HG03280 (cell line): ENCODE results near the gene MLANA.
"Not testable (repeated sequence)": the region's sequence is repeated elsewhere in the genome, so short reads cannot be mapped to it uniquely, and the experiment has no call there.

Experiments used
- ATAC-seq: cut with Tn5 transposase; IDR thresholded peaks from one replicate; pipeline ENCODE4 v1.9.1; 2021; ENCODE audit warnings: mild to moderate bottlenecking, moderate library complexity; ENCODE audit not compliant: unreplicated experiment

Gene MLANA

GRCh38 chr9:5869315-5870019 lies 21.2 kb upstream of the MLANA start:
- ATAC-seq: no peak

GRCh38 chr9:5870020-5870339 lies 20.7 kb upstream of the MLANA start:
- ATAC-seq: no peak

GRCh38 chr9:5870691-5871090 lies 20.0 kb upstream of the MLANA start:
- no peak for ATAC-seq

- no peak for ATAC-seq
Observed at GRCh38 chr9:5871785-5872184, 18.9 kb upstream of the MLANA start.

GRCh38 chr9:5872511-5872910 lies 18.2 kb upstream of the MLANA start:
- no peak for ATAC-seq

GRCh38 chr9:5873439-5873838 lies 17.2 kb upstream of the MLANA start:
- ATAC-seq: no peak

GRCh38 chr9:5874048-5874447 lies 16.6 kb upstream of the MLANA start:
- ATAC-seq: no peak

GRCh38 chr9:5876026-5876425 lies 14.7 kb upstream of the MLANA start:
- ATAC-seq: no peak

GRCh38 chr9:5876711-5877110 lies 14.0 kb upstream of the MLANA start:
- no peak for ATAC-seq

- ATAC-seq: no peak
Observed at GRCh38 chr9:5879419-5880181, 11.1 kb upstream of the MLANA start.

GRCh38 chr9:5882244-5883012 lies 8.3 kb upstream of the MLANA start:
- not testable (repeated sequence) for ATAC-seq

GRCh38 chr9:5884191-5884590 lies 6.5 kb upstream of the MLANA start:
- ATAC-seq: no peak

- peak; percentile 97 for ATAC-seq
Observed at GRCh38 chr9:5886114-5886939, 4.4 kb upstream of the MLANA start.

GRCh38 chr9:5892456-5893133 lies 1.9 kb downstream of the MLANA start:
- no peak for ATAC-seq

GRCh38 chr9:5893134-5893505 lies 2.4 kb downstream of the MLANA start:
- ATAC-seq: no peak

GRCh38 chr9:5893591-5894236 lies 3.0 kb downstream of the MLANA start:
- no peak for ATAC-seq

- ATAC-seq: no peak
Observed at GRCh38 chr9:5894237-5894959, 3.7 kb downstream of the MLANA start.

- ATAC-seq: no peak
Observed at GRCh38 chr9:5895782-5896181, 5.1 kb downstream of the MLANA start.

GRCh38 chr9:5896863-5897262 lies 6.2 kb downstream of the MLANA start:
- ATAC-seq: no peak
